ENCODE data around the gene FGD5.

- no peak for TF ChIP-seq TAF1 (IDR thresholded peaks at IDR 0.05; ENCODE audit: borderline replicate concordance, low read depth, low read length)
- no peak for TF ChIP-seq POLR2AphosphoS5 (IDR thresholded peaks at IDR 0.05; ENCODE audit: low read depth, low read length)
- no peak for TF ChIP-seq POLR2A (IDR thresholded peaks at IDR 0.05; ENCODE audit: low read depth, low read length)
Observed at GRCh38 chr3:14920536-14920935, 101.8 kb downstream of the FGD5 start.

Measured in GM12892 (cell line).